Measurements from ENCODE around the gene TPD52L2.
"Not testable (repeated sequence)": the region's sequence is repeated elsewhere in the genome, so short reads cannot be mapped to it uniquely, and the experiment has no call there.

Gene TPD52L2

DNA sequence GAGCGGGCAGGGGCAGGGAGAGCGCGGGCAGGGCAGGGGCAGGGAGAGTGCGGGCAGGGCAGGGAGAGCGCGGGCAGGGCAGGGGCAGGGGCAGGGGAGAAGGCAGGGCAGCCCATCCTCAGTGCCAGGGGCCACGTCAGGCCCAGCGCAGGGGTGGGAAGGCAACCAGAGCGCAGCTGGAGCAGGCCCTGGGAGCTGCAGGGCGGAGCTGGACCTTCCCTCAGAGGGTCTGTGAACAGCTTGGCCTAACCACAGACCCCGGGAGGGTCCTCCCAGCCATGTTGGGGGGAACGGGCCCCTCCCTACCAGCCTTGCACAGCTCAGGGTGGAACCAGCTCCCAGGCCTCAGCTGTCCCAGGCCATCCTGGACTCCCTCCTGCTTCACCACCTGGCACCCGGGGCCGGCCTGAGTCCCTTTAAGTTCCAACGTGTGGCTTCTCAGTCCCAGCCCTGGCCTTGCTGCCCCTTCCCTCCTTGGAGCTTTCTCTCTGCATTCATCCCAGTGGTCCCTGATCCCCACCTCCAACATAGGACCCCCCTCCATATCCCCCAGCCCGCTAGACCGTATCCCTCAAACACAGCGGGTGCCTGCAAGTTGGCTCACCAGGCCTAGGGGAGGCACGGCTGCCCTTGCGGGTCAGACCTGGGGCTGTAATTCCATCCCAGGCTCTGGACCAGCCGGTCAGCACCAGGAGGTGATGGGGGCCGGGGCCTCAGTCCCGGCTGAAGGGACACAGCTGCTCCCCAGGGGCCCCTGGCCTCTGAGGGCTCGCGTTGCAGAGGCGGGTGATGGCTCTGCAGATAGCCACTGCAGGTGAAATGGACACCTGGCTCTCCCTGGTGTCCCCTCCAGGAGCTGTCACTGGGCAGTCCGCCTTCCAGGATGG, 28.4 kb upstream of the TPD52L2 start:
- DNase-seq = no peak

DNA sequence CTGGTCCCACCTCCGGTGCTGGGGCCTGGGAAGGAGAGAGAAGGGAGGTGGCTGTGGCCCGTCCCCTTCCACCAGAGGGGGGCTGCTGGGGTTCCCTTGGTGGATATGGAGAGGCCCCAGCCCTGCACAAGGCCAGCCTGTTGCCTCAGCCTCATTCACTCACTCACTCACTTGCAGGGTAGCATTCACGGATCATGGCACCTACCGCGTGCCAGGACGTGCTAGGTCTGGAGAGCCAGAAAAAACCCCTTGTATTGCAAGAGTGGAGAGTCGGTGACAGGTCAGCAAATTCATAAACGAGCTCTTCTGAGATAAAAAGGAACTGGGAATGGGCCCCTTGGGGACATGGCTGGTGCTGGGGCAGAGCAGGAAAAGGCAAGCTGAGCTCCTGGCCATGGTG, 27.6 kb upstream of the TPD52L2 start:
- peak; percentile 61 for DNase-seq

DNA sequence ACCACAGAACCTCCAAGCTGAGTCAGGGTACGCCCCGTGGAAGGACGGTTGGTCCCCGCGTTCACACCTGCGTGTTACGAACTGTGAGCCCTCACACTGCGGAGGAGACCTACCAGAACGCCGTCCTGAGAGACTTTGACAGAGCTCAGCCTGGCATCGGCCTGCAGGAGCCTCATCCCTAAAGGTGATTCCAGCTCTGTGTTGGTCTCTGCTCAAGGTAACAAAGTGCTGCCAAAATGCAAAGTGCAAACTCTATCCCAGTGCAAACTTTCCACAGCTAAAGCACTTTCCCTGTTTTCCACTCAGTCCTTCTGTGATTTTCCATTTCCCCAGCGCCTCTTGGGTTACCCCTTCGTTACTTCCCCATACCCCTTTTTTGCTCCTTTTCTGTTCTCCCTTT, 25.4 kb upstream of the TPD52L2 start:
- no peak for DNase-seq

DNA sequence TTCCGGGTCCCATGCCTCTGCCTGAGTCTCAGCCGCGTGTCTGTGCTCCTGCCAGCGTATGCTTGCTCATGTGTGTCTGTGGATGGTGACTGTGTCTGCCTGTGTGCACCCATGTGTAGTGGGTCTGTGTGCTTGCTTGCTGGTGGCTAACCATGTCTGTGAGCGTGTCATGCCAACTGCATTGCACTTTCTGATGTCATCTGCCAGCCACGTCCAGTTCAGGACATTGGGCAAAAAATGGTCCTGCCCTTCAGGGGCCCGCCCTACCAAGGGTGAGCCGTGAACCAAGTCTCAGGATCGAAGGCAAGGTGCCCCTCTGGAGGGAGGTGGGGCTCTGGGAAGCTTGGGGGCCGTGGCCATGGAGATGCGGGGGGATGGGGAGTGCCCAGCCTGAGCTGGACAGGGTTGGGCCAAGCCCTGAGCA, 24.7 kb upstream of the TPD52L2 start:
- no peak for DNase-seq

DNA sequence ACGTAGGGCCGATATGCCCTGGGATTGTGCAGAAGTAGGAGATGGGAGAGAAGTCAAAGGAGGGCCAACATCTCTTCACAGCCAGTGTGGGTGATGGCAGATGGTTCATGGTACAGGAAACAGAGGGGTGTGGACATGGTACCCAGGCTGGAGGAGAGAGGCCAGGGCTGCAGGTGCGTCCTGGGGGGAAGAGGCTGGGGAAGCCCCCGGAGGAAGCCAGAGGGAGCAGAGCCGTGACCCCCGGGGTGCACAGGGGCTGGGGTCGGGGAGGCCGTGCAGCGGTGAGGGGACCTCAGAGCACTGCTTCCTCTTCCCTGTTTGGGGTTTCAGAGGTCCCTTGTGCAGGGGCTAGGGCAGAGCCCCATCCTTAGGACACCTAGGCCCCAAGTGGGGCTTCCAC, 22.8 kb upstream of the TPD52L2 start:
- DNase-seq = no peak

DNA sequence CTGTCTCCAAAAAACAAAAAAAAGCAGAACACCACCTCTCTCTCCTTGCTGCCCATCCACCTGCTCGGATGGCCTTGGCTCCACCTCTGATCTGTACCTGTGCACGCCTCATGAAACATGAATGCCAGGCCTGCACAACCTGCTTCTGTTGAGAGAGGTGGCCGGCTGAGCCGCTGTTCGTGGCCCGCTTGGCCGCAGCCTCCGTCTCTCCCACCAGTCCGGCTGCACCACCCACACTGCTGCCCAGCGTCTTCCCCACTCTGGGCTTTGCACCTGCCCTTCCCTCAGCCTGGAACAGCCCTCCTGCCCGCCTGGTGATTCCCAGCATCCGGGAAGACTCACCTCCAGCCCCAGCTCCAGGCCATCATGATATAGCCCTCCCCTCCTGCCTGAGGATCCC, 21.8 kb upstream of the TPD52L2 start:
- no peak for DNase-seq

DNA sequence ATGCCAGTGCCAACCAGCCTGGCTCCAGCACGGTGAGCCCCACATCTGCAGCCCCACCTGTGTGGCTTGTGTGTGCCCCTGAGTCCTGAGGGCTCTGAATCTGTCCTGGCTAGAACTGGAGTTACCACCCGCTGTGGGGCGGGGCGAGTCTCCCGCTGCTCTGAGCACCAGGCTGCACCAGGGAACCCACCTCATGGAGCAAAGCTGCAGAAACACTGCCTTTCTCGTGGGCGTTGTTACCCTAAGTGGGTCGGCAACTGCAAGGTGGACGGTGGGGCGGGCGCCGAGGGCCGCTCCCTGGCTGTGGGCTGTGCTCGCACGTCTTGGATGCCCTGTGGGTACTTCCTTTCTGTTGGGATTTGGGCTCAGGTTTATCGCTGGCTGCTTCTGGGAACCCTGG, 21.3 kb upstream of the TPD52L2 start:
- DNase-seq = no peak

DNA sequence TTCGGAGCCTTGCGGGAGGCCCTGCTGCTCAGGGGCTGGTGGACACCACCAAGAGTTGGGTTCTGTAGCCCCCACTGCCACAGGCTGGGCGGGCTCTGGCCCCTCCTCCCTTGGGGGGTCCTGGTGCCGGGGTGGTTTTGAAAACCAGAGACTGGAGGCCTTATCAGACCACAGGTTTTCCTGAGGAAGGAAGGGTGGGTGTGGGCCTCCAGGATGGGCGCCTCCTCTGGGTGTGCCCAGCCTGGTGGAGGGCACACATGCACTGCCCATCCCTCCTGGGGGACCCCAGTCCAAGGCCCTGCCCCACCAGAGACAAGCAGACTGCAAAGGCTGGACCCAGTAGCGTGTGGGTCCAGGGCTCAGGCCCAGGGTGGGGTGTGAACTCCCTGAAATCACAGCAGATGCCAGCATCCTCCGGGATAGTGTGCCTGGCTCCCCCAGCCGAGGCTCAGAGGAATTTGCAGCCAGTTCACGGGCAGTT, 20.5 kb upstream of the TPD52L2 start:
- no peak for DNase-seq

DNA sequence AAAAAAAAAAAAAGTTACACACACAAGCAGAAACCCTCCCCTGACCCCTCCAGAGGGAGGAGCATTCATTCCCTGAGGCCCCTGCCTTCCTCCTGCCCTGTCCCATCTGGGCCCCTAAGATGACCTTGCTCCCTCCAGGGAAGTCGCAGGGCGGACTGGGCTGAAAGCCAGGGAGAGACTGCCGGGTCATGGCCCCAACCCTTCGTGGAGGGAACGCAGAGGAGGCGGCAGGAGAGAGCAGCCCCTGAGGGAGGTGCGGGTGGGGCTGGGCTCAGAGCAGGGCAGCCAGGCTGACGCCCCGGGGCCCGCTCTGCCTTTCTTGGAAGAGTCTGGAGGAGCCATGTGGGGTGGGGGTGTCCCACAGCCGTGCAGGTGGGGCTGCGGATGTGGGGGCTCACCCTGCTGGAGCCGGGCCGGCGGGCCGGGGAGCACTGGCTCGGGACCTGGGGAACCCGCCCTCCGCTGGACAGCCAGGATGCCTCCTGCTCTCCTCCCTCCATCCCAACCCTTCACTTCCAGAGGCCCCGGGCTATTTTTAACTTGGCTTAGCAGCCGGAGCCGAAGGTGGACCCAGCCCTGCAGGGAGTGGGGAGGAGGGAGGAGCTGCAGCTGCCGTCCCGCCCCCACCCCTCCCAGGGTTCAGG, 18.8 kb upstream of the TPD52L2 start:
- DNase-seq = no peak

DNA sequence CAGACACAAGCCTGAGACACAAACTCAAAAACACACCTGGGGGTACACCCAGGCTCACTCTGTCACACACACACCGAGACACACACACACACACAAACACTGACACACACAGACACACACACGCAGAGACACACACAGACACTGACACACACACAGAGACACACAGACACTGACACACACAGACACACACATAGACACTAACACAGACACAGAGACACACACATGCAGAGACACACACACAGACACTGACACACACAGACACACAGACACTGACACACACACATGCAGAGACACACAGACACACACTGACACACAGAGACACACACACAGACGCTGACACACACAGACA, 18.2 kb upstream of the TPD52L2 start:
- DNase-seq = no peak

DNA sequence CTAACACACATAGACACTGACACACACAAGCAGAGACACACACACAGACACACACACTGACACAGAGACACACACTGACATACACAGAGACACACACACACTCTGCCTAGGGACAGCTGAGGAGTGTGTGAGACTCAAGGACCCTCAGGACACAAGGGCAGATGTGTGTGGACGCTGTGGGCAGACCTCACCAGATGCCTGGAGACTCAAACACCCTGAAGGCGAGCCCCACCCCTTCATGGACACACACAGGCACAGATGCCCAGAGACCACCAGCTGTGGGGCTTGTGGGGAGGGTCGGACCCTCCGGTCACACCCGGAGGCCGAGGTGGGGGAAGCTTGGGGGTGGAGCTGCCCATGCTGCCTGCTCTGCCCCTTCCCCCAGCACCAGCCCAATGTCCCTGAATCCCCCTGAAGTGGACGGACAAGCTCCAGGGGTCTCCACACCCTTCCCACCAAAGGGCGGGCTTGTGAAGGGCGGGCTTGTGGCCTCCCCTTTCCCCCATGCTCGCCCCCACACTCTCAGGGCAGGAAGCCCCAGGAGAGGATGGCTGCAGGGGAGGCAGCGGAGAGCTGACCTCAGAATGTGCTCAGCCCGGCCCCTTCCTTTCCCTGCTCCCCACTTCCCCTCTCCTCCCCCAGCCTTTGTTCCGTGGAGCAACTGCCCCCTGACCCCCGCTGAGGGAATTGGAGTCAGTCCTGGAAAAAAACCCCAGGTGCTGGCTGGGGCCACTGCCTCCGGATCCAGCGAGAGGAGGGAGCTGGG, 17.6 kb upstream of the TPD52L2 start:
- no peak for DNase-seq

DNA sequence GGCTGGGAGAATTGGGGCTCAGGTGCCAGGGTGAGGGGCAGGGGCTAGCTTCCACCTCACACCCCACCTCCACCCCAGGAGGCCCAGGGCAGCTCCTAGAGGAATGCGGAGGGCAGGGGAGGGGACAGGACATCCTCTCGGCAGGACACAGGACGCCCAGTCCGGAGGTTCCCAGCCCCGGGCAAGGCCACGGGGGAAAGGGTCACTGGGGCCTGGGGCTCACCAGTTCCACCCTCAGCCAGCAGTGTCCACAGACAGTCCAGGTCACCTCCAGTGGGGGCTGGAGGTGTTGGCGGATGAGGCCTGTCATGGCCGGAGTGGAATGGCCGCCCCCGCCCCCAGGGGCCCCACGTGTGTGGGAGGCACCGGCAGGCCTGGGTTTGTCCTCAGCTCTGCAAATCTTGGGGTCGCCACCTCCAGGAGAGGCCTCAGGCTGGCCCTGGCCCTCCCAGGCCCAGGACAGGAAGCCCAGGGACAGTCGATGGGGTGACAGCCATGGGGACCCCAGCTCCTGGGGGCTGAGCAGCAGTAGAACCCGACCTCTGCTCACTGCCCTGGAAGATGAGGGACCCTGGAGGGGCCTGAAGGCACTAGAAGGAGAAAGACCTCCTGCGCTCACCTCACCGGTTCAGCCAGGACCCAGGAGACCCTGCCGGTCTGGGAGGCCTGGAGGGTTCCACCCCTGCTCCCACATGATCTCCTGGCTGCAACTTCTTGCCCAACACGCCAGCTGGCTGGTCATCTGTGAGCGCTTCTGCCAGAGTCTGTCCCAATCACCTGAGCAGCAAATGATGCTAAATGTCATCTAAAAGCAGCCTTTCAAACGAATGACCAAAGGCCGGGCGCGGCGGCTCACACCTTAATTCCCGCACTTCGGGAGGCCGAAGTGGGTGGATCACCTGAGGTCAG, 16.8 kb upstream of the TPD52L2 start:
- no peak for DNase-seq

DNA sequence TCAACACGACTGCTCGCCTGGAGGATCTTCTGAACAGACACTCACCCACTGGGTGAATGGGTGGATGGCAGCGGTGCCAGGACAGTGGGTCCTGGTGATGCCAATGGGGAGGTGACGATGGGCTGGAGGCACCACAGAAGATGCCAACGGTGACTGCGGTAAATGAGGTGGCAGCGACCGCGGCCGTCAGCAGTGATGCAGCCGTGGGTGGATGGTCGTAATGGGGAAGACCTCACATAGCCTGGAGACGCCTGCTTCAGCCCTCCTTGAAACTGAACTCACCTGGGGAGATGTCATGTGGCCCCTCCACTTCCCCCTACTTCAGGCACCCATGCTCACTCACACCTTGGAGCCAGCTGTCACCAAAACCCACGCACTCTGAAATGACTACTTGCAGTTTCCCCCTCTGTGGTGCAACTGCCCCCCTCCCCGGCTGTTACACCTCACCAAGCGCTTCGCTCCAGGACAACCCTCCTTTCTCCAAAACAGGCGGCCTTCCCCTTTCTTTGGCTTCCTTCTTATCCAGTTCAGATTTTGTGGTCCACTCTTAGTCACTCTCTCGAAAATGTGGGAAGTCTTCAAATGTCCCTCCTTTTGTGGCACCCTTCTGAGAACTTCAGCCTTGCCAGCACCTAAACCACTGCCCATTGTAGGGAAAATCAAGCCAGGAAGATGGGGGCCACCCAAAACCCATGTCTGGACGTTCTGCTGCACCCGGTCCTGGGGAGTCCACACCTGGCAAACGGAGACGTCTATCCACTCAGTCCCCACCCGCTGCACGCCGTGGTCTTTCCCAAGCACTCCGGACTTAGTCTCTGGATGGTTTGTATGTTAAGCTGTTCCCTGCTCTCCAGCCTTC, 14.2 kb upstream of the TPD52L2 start:
- DNase-seq = peak; percentile 68

DNA sequence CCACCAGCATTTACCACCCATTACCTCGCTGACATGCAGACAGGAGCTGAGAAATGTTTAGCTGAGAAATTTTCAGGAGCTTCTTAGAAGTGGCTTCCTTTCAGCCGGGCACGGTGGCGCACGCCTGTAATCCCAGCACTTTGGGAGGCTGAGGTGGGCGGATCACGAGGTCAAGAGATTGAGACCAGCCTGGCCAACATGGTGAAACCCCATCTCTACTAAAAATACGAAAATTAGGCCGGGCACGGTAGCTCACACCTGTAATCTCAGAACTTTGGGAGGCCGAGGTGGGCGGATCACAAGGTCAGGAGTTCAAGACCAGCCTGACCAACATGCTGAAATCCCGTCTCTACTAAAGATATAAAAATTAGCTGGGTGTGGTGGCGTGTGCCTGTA, 13.5 kb upstream of the TPD52L2 start:
- not testable (repeated sequence) for DNase-seq

DNA sequence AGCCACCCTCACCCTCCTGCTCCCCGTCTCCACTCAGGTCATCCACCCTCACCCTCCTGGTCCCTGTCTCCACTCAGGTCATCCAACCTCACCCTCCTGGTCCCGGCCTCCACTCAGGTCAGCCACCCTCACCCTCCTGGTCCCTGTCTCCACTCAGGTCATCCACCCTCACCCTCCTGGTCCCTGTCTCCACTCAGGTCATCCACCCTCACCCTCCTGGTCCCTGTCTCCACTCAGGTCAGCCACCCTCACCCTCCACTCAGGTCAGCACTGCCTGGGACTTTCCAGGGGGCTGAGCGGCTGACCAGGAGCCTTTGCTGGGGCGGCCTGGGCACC, 11.4 kb upstream of the TPD52L2 start:
- not testable (repeated sequence) for DNase-seq

DNA sequence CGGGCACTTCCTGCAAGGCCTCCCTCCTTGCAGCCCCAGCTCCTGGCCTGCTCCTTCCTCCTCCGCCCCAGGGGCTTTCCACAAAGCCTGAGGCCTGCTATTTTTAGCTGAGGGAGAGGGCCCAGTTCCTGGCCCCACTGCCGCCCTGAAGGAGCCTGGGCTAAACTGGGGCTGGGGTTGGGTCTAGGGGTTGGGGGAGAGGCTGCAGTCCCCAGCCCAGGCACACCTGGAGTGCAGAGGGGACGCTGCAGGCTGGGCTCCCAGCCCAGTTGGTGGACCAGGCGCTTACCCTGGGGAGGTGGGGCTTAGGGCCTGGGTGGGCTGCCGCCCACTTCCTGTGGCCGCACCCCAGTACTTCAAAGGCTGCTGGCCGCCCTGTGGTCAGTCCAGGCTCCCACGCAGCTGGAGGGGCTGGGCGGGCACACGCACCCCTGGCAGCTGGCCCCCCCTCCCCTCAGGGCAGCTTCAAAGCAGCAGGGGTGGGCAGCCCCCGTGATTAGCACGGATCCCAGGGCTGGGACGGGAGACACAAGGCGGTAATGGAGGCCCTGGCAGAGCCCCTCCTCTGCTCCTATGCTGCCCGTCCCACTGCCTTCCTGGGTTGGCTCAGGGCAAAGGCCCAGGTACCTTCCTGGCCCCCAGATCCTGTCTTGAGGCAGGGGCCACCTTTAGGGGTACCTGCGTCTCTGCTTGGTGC, 10.9 kb upstream of the TPD52L2 start:
- peak; percentile 75 for DNase-seq

DNA sequence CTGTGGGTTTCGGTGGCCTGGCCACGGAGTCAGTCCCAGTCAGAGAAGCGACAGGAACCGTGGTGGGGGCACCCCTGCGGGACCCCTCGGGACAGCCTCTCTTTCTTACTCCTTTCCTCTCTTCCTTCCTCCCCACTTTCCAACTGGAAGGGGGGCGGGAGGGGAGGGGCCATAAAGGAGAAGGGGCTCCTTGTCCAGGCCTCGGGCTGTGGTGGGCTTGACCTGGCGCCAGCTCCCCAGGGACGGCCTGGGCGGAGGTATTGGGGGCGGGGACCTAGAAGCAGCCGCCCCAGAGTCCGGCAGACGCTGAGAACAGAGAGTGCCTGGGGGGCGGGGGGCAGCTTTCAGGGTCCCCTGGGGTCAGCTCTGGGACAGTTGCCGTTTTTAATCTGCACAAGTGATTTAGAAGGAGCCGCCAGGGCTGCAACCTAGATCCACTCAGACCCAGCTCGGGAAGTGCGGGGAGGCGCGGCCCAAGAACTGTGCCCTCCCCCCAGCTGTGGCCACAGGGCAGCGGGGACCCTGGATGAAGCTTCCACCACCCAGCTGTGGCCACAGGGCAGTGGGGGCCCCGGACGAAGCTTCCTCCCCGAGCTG, 10.2 kb upstream of the TPD52L2 start:
- no peak for DNase-seq

DNA sequence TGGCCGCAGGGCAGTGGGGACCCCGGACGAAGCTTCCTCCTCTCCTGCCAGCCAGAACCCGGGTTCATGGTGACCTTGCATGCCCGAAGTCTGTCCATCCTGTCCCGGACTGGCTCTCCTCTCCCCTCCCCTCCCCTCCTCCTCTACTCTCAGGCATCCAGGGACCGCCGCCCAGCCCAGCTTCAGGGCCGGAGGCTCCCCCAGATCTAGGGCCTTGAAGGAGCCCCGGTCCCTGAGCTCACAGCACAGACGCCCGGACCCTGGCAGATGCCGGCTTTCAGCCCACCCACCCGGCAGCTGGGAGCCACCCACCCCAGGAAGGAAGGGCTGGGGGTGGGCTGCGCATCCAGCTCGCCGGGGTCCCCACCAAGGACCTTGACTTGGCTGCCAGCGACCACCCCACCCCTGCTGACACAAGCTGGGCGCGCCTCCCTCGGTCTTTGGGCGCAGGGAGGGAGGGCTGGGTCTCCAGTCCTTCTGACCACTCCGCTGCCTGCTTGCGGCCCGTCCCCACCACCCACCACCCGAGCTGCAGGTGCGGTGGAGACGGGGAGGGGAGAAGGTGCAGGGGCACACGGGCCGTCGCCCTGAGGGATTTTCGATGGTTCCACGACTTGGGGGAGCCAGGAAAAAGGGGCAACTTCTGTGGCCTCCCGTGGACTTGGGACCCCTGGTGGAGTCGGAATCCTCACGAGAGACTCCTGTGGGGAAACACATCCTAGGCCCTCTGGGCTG, 9.5 kb upstream of the TPD52L2 start:
- no peak for DNase-seq

DNA sequence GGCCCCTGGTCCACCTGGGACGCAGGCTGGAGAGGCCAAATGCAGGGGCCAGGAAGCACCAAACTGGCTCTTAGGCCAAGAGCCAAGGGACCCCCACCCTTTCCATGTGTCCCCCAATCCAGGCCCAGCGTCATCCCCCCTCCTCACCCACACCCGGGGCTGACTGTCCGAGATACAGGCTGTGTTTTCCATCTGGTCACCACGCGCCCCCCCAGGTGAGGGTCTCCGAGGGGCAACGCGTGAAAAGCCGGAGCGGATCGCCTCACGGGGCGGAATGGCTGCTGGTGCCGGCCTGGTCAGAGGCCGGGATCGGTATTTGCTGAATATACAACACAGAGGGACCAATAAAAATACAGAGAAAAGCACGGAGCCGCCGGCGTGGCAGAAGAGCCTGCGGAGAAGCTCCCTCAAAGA, 9.0 kb upstream of the TPD52L2 start:
- DNase-seq = no peak

Data from suppressor macrophage treated with lipopolysaccharide for 4 hours (primary cell).